IPS-20b (cell line): Measurements from ENCODE around the gene C9orf153.

ENCODE experiments used
- H3K27ac ChIP-seq: one replicate; pipeline ENCODE4 v1.5.1; 2013; ENCODE audit warnings: low read length
- H3K27me3 ChIP-seq: 2 replicates; pipeline ENCODE4 v1.6.1; 2013; ENCODE audit warnings: mild to moderate bottlenecking, low read length, inconsistent platforms; ENCODE audit not compliant: insufficient read depth
- H3K36me3 ChIP-seq: 2 replicates; pipeline ENCODE4 v1.6.1; 2013; ENCODE audit warnings: low read depth, mild to moderate bottlenecking, inconsistent platforms, low read length, moderate library complexity; ENCODE audit not compliant: insufficient read depth
- H3K4me1 ChIP-seq: 2 replicates; pipeline ENCODE4 v1.6.1; 2013; ENCODE audit warnings: mild to moderate bottlenecking, control low read depth, inconsistent platforms, low read length, moderate library complexity; ENCODE audit not compliant: insufficient read depth
- H3K4me3 ChIP-seq: 2 replicates; pipeline ENCODE4 v1.5.1; 2013; ENCODE audit warnings: mild to moderate bottlenecking, low read length, inconsistent platforms
- H3K9ac ChIP-seq: 2 replicates; pipeline ENCODE4 v1.6.1; 2013; ENCODE audit warnings: low read depth, mild to moderate bottlenecking, inconsistent platforms, low read length, moderate library complexity
- H3K9me3 ChIP-seq: 2 replicates; pipeline ENCODE4 v1.6.1; 2013; ENCODE audit warnings: mild to moderate bottlenecking, low read depth, low read length, inconsistent platforms; ENCODE audit not compliant: insufficient read depth

The C9orf153 gene

DNA sequence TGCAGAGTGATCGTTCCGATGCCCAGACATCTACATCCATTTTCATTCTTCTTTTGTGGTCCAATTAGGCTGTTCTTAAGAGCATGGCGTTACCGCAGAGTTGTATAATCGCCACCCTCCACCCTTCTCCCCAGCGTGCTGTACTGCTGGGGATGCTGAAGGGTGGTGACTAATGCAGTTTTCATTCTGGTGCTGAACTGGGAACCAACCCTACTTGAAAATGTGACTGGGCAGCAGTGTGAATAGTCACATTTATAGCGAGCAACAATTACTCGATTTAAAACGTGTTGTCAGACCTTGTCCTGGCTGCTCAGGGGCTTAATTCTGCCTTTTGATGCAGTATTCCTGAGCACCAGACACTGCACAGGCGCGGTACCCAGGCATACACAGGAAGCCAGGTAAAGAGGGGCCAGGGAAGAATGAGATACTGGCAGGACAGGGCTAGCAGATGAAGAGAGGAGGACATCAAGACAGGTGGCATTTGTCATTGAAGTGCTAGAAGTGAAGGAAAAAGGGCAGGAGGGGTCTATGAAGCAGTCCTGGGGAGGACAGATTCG, 23.6 kb upstream of the C9orf153 start:
- H3K27ac ChIP-seq, result no peak overlapping the region
- H3K36me3 ChIP-seq, result peaks cover 15% of the 10 kb centered on the region; the same call in 1 of the 2 replicates
- peaks cover 21% of the 10 kb centered on the region; the same call in 1 of the 2 replicates for H3K4me1 ChIP-seq
- no peaks in the 10 kb centered on the region for H3K9me3 ChIP-seq
- peak overlapping the region; percentile 92 for H3K4me3 ChIP-seq
- H3K27me3 ChIP-seq, result peaks cover 9% of the 10 kb centered on the region
- peak overlapping the region; percentile 75; the same call in 1 of the 2 replicates for H3K9ac ChIP-seq

DNA sequence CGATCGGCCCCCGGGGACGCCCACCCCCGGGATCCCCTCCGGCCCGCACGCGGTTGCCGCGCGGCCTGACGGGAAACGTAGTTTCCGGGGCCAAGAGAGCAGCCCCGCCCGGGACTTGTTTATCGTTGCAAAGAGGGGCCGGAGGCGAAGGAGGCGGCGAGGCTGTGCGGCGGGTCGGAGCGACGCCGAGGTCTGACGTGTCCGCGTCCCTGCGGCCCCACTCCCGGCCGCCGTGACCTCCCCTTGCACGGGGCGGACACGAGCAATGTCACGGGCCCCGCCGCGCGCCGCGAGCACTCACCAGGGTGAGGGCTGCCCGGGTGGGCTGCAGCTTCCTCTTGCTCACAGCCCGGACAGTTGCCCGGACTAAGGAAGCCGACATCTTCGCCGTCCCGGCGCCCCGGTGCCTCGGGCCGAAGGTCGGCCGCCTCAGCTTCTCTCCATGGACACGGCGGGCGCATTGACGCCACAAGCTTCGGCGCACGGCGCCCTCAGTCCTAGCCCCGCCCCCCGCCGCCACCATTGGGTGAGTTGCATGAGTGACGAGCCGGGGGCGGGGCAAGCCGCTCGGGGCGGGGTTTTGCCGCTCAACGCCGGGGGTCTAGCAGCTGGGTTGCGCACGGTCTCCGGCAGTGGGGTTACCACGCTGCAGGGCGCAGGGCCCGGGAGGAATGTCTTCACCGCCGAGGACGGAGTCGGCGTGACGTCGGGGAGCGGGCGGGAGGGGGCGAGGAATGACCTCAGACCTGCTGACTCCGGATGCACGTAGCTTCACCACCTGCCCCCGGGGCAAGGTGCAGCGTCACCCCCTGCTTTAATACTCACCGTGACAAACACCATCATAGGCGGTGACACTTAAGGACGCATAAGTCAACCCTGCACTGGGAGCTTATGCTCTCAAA, 22.9 kb upstream of the C9orf153 start, which contains the start of gene ISCA1:
ISCA1 (minus strand) TSS at position 462 of the 902 bp plus-strand sequence; CDS start at position 382, 80 bp downstream.
- Histone ChIP-seq H3K27me3 (peaks cover 9% of the 10 kb centered on the region), H3K27ac (peak within 1 kb of the TSS; percentile 92), H3K4me3 (peak within 1 kb of the TSS; percentile 92), H3K9ac (peak within 1 kb of the TSS; percentile 95), H3K9me3 (no peaks in the 10 kb centered on the region), H3K36me3 (peaks cover 19% of the 10 kb centered on the region; the same call in 1 of the 2 replicates), H3K4me1 (peaks cover 15% of the 10 kb centered on the region; the same call in 1 of the 2 replicates)

DNA sequence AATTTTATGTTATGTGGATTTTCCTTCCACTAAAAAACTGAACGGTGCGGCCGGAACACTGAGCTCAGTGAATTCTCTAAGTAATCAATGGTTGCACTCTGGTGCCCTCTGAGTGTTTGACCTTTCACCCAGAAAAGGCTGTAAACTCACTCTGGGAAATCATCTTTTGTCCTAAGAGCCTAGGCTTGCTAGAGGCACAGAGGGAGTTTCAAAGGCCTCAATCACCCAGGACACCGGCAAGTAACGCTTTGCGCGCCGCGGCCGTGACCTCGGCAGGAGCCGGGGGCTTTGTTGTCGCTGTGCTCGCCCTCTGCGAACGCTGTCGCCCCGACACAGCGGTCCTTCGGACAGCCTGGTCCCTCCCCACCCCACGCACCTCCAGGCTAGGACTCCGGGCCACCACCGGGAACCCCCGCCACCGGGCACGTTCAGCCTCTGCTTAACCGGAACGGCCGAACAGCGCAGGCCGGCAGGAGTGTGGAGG, 22.2 kb upstream of the C9orf153 start:
- H3K9ac ChIP-seq, result peak overlapping the region; percentile 95
- peaks cover 19% of the 10 kb centered on the region; the same call in 1 of the 2 replicates for H3K36me3 ChIP-seq
- H3K4me3 ChIP-seq, result peak overlapping the region; percentile 92
- H3K27ac ChIP-seq, result peak overlapping the region; percentile 92
- peaks cover 12% of the 10 kb centered on the region; the same call in 1 of the 2 replicates for H3K4me1 ChIP-seq
- peaks cover 9% of the 10 kb centered on the region for H3K27me3 ChIP-seq
- H3K9me3 ChIP-seq, result no peaks in the 10 kb centered on the region

DNA sequence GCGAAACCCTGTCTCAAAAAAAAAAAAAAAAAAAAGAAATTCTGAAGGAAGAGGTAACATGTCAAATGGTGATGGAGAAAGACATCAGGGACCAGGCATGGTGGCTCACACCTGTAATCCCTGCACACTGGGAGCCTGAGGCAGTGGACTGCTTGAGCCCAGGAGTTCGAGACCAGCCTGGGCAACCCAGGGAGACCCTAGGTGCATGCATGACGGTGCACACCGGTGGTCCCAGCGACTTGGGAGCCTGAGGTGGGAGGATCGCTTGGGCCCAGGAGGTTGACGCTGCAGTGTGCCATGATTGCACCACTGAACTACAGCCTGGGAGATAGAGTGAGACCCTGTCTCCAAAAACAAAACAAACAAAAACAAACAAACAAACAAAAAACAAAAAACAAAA, 21.1 kb upstream of the C9orf153 start:
- Histone ChIP-seq H3K4me1 (peaks cover 9% of the 10 kb centered on the region; the same call in 1 of the 2 replicates), H3K36me3 (peaks cover 19% of the 10 kb centered on the region; the same call in 1 of the 2 replicates), H3K9ac (peak overlapping the region; percentile 95; the same call in 1 of the 2 replicates), H3K27ac (no peak overlapping the region), H3K9me3 (no peaks in the 10 kb centered on the region), H3K27me3 (peaks cover 9% of the 10 kb centered on the region), H3K4me3 (peak overlapping the region; percentile 92)

DNA sequence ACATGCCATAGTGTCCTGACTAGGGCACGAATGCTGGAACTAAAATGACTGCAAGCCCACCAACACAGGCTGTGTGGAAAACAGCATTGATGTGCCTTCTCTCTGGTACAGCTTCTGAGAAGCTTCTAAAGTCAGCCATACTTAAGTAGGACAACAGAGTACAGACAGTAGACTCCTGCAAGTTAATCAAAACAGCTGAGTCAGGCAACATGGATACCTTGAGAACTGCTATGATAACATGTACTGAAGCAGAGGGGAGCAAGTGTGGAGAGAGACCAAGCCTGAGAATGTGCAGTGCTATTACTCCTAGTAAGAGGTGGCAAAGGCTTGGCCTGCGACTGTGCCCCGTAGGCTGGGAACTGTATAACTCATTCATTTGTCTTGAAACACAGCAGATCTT, 20.4 kb upstream of the C9orf153 start:
- Histone ChIP-seq H3K4me1 (peaks cover 9% of the 10 kb centered on the region; the same call in 1 of the 2 replicates), H3K27ac (no peak overlapping the region), H3K36me3 (peaks cover 19% of the 10 kb centered on the region; the same call in 1 of the 2 replicates), H3K4me3 (no peak overlapping the region), H3K9ac (no peak overlapping the region), H3K27me3 (peaks cover 9% of the 10 kb centered on the region), H3K9me3 (no peaks in the 10 kb centered on the region)

DNA sequence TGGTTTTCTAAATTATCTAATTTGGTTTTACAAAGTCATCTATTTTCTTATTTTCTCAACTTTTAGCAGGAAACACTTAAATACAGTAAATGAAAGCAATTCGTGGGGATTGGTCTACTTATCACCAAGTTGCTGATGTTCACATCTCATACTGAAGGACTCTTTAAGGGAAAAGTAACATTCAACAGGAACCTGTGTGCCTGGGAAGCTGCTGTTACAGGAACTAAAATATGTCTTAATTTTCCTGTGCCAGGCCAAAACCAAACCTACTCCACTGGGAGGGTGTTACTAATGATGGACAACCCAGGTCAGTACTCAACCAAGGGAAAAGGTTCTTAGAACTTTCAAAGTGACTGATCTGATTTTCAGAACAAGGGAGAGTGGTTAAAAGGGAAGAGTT, 17.6 kb upstream of the C9orf153 start:
- Histone ChIP-seq H3K27ac (no peak overlapping the region), H3K36me3 (peaks cover 37% of the 10 kb centered on the region), H3K27me3 (no peaks in the 10 kb centered on the region), H3K9ac (no peak overlapping the region), H3K9me3 (no peaks in the 10 kb centered on the region), H3K4me1 (peaks cover 5% of the 10 kb centered on the region; the same call in 1 of the 2 replicates), H3K4me3 (no peak overlapping the region)

DNA sequence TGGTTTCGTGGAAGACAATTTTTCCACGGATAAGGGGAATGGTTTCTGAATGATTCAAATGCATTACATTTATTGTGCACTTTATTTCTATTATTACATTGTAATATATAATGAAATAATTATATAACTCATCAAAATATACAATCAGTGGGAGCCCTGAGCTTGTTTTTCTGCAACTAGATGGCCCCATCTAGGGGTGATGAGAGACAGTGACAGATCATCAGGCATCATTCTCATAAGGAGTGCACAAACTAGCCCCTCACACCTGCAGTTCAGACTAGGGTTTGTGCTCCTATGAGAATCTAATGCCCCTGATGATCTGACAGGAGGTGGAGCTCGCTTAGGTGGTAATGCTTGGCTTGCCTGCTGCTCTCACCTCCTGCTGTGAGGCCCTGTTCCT, 16.5 kb upstream of the C9orf153 start:
- Histone ChIP-seq H3K27ac (no peak overlapping the region), H3K4me3 (no peak overlapping the region), H3K9ac (no peak overlapping the region), H3K36me3 (peaks cover 48% of the 10 kb centered on the region), H3K9me3 (no peaks in the 10 kb centered on the region), H3K27me3 (no peaks in the 10 kb centered on the region), H3K4me1 (peaks cover 5% of the 10 kb centered on the region; the same call in 1 of the 2 replicates)

DNA sequence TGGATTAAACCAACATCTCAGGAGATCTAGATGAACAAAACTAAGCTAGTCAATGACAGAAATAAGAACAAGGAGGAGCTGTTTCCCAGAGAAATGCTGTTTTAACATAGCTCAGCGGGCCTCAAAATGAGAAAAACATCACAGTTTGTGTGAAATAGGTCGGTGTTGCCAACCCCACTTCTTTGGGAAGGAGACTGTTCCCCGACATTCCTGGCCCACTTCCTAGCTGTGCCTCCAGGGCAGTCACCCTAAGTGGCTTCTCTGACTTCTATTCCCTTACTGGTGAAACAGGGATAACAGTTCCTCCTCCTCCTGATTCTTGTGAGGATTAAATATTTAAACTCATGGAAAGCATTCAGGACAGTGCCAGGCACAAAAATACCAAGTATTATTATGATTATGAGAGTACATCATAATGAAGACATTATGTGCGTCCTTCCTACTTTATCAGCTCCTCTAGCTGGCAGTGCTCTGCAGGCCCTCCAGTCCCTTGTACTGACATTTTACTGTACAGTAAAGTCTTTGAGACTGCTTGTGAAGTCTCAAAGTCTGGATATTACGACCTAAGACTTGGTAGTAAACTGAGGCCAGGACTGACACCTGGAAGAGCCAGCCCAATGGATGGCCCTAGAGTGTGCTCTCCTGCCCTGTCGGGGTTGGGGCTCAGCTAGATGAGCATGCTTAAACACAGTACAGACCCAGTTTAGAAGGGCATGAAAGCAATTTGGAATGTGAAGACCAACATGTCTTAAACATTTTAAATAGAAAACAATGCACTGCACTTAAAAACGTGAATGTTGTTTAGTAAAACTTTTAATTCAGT, 15.6 kb upstream of the C9orf153 start:
- H3K9me3 ChIP-seq, result no peaks in the 10 kb centered on the region
- peaks cover 48% of the 10 kb centered on the region for H3K36me3 ChIP-seq
- H3K27ac ChIP-seq, result no peak overlapping the region
- H3K4me1 ChIP-seq, result no peaks in the 10 kb centered on the region
- no peaks in the 10 kb centered on the region for H3K27me3 ChIP-seq
- H3K4me3 ChIP-seq, result no peak overlapping the region
- H3K9ac ChIP-seq, result no peak overlapping the region

DNA sequence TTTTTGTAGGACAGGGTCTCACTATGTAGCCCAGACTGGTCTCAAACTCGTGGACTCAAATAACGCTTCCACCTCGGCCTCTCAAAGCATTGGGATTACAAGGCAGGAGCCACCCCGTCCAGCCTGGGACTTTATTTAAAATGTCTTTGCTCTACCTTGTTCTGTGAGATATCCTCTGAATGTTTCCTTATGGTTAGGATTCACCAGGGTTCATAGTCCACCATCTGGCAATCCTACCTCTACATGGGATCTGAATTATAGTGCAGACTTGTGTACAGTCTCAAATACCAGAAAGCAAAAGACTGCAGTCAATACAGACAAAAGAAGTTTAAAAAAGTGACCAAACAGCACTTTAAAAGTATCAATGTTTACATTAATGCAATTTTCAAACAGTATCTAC, 12.8 kb upstream of the C9orf153 start:
- Histone ChIP-seq H3K9me3 (no peaks in the 10 kb centered on the region), H3K4me3 (no peak overlapping the region), H3K27ac (no peak overlapping the region), H3K27me3 (no peaks in the 10 kb centered on the region), H3K36me3 (peaks cover 30% of the 10 kb centered on the region), H3K4me1 (no peaks in the 10 kb centered on the region), H3K9ac (no peak overlapping the region)

DNA sequence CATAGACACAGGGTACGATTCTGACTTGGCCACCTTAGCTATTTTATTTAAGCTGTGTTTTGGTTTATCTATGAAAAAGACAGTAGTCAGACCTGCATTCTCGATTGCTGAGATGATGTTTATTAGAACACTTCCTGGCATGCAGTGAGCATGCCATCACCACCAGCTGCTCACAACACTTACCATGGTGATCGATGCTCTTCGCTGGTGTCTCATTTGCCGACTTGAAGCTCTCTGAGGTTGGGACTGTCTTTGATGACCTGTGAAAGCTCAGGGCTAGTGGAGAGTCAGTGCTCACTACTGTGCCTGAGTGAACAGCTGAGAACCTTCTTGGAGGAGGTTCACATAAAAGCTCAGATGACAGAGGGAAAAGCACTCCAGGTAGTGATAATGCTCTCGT, 4.4 kb upstream of the C9orf153 start:
- Histone ChIP-seq H3K4me3 (no peak overlapping the region), H3K27ac (no peak overlapping the region), H3K9me3 (no peaks in the 10 kb centered on the region), H3K9ac (no peak overlapping the region), H3K27me3 (no peaks in the 10 kb centered on the region), H3K4me1 (no peaks in the 10 kb centered on the region), H3K36me3 (peaks cover 21% of the 10 kb centered on the region; the same call in 1 of the 2 replicates)

DNA sequence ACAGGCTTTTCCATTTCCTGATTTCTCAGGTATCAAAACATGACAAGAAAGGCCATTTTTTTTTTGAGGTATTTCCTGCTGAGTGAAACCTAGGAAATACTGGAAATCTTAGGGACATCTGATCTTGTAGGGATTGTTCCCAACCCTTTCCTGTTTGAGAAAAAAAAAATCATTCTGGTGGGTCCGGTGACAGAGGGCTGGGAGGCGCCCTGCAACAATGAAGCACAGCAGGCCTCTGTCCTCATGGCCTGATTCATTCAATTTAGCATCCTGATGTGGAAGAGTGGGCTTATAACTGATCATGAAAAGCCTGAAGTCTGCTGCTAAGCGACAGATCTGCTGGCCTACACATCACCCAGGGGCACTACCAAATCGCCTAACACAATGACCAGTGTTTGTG, 3.0 kb upstream of the C9orf153 start:
- no peak overlapping the region for H3K9ac ChIP-seq

More for the DNA sequence above, 3.0 kb upstream of the C9orf153 start:
- Histone ChIP-seq H3K27me3 (no peaks in the 10 kb centered on the region), H3K27ac (no peak overlapping the region), H3K9me3 (no peaks in the 10 kb centered on the region), H3K4me3 (no peak overlapping the region), H3K36me3 (peaks cover 21% of the 10 kb centered on the region; the same call in 1 of the 2 replicates), H3K4me1 (no peaks in the 10 kb centered on the region)
